Sigmoid colon (tissue), 7 donors: ENCODE data around the gene WNT9B. TPM values are rescaled to one million over a fixed set of nuclear protein-coding genes. Genes with fewer than 3 reads are reported as not detected.

Experiments
- DNase-seq: peaks from one replicate; pipeline ENCODE4 v3.0.0-alpha.2; 2019
- H3K27ac ChIP-seq, 4 donors: fragments of 200-600 bp; sonication (generic); one replicate each; pipeline ENCODE4 v1.5.1; 2016 to 2019; ENCODE audit warnings: mild to moderate bottlenecking in 1 of 4
- H3K27me3 ChIP-seq, 3 donors: fragments of 200-600 bp; sonication (generic); one replicate each; pipeline ENCODE4 v1.5.1; 2019; ENCODE audit warnings: mild to moderate bottlenecking in 1 of 3
- H3K36me3 ChIP-seq, 4 donors: fragments of 200-600 bp; sonication (generic); one replicate each; pipeline ENCODE4 v1.5.1; 2016 to 2019
- H3K4me1 ChIP-seq, 4 donors: fragments of 200-600 bp; sonication (generic); one replicate each; pipeline ENCODE4 v1.5.1; 2017 to 2019
- H3K4me3 ChIP-seq, 4 donors: fragments of 200-600 bp; sonication (generic); one replicate each; pipeline ENCODE4 v1.5.1; 2017 to 2019; ENCODE audit warnings: mild to moderate bottlenecking in 2 of 4, moderate library complexity in 1 of 4
- H3K9me3 ChIP-seq, 4 donors: fragments of 200-600 bp in 3 of 4; sonication (generic) in 3 of 4; one replicate each; pipeline versions ENCODE4 v1.5.1 to v1.6.1; 2013 to 2019
- CTCF ChIP-seq, 4 experiments: fragments of 450-650 bp in 3 of 4; fragments of 200-600 bp in 1 of 4; IDR thresholded peaks; one replicate each; pipeline ENCODE4 v1.5.1; 2016 to 2019; ENCODE audit warnings: antibody characterized with exemption in 4 of 4, mild to moderate bottlenecking in 3 of 4, moderate library complexity in 2 of 4
- EP300 ChIP-seq, 4 donors: sonication (generic); formaldehyde crosslinking; IDR thresholded peaks; one replicate each; pipeline ENCODE4 v1.6.1; 2017; ENCODE audit warnings: antibody characterized with exemption in 4 of 4
- POLR2A ChIP-seq, 2 donors: fragments of 450-650 bp; IDR thresholded peaks; one replicate each; pipeline ENCODE4 v1.6.1; 2016; ENCODE audit warnings: antibody characterized with exemption in 2 of 2, mild to moderate bottlenecking in 2 of 2, moderate library complexity in 2 of 2
- POLR2AphosphoS5 ChIP-seq, 4 donors: sonication (generic); formaldehyde crosslinking; IDR thresholded peaks; one replicate each; pipeline ENCODE4 v1.6.1; 2017; ENCODE audit warnings: antibody characterized with exemption in 4 of 4
- WGBS, 2 donors: extraction: QIAGEN DNeasy Blood & Tissue Kit; methylation state at CpG; one replicate each; pipeline ENCODE4 v1.1.7; 2013; 5-methylcytosine and 5-hydroxymethylcytosine counted together
- intact Hi-C: fragments of 100-400 bp; cut with DNase I; formaldehyde crosslinking; loops from one replicate; pipeline ENCODE4 v1.15.1; 2023
- polyA plus RNA-seq, 3 donors: library from polyadenylated mRNA; stranded (reverse); fragments of 200-250 nt; gene quantifications; one replicate each; pipeline ENCODE4 v1.2.3, GENCODE V29; 2013
- total RNA-seq, 4 donors: library from RNA; depleted of rRNA; stranded (reverse); fragments of >200 nt; gene quantifications; one replicate each; pipeline ENCODE4 v1.1.0, GENCODE V29; 2016
- donor health status: healthy with polysubstance abuse.
- donor health status: Bipolar disorder and iron deficiency.
- donor health status: healthy.

The WNT9B gene
- total and polyA plus RNA-seq, 7 donors, result 0.03 TPM; not detected in 6

DNA sequence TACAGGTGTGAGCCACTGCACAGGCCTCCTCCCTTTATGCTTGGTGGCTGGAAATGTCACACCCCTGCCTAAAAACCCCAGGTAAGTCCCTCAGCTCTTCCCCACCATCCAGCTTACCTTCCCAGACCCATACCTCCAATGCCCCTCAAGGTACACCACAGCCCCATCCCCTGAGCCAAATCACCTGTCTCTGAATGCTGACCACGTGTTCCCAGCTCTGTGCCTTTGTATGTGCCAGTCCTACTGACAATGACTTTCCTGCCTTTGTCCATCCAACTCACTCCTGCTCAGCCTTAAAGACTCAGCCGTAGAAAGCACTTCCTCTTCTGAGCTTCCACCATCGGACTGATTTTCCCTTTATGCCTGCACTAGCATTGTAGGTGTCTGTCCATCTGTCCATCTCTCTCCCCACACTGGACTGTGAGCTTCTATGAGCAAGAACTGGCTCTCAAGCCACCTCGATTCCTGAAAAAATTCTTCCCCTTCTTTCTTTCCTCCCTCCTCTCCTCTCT, 40.9 kb downstream of the WNT9B start:
- 63 to 68% methylated on average over 4 of the region's 4 CpGs for WGBS, 2 donors
- Histone ChIP-seq H3K9me3 (no peaks in the 10 kb centered on the region), H3K36me3 (no peaks in the 10 kb centered on the region), H3K27me3 (peaks cover 0 to 47% (median 16%) of the 10 kb centered on the region in 3 donors), H3K4me1 (no peaks in the 10 kb centered on the region), H3K27ac (no peak overlapping the region), H3K4me3 (no peak overlapping the region)
- DNase-seq, result no peak
- TF ChIP-seq CTCF (IDR thresholded peaks at IDR 0.05) (no peak), EP300 (IDR thresholded peaks at IDR 0.05) (no peak), POLR2A (IDR thresholded peaks at IDR 0.05) (no peak), POLR2AphosphoS5 (IDR thresholded peaks at IDR 0.05) (no peak)
- intact Hi-C loops, result no loop called here

DNA sequence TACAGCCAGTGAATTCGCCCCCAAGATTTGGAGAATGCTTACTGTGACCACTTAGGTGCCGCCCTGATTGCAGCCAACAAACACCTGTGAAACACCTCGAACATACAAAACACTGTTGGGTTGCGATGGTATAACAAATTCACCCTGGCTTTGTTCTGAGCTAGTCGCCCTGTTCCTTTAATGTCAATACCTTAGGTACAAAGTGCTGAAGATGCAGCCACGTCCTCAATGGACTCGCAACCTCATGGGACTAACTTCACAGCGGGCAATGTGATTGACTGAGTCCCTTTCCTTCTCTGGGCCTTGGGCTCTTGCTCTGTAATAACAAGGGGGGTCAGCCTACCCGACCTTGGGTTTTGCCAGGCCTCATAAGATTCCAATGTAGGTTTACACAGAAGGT, 42.6 kb downstream of the WNT9B start:
- 64 to 80% methylated on average over 9 of the region's 9 CpGs for WGBS, 2 donors
- intact Hi-C loops, result no loop called here
- H3K27ac ChIP-seq, result no peak overlapping the region

GRCh38 chr17:46894476-46895151, 43.2 kb downstream of the WNT9B start:
- intact Hi-C loops, result no loop called here
- TF ChIP-seq EP300 (IDR thresholded peaks at IDR 0.05), result no peak
- TF ChIP-seq CTCF (IDR thresholded peaks at IDR 0.05), result no peak
- no peak for TF ChIP-seq POLR2A (IDR thresholded peaks at IDR 0.05)
- no peak for TF ChIP-seq POLR2AphosphoS5 (IDR thresholded peaks at IDR 0.05)
- Histone ChIP-seq H3K27ac (no peak overlapping the region), H3K4me3 (no peak overlapping the region), H3K27me3 (peaks cover 0 to 44% (median 16%) of the 10 kb centered on the region in 3 donors), H3K9me3 (peaks cover 0 to 2% (median 0%) of the 10 kb centered on the region in 4 donors), H3K36me3 (no peaks in the 10 kb centered on the region), H3K4me1 (no peaks in the 10 kb centered on the region)
- 57 to 58% methylated on average over 29 of the region's 29 CpGs for WGBS, 2 donors
- DNase-seq, result no peak

More for the DNA sequence above, 42.6 kb downstream of the WNT9B start:
- H3K36me3 ChIP-seq, result no peaks in the 10 kb centered on the region
- peaks cover 0 to 44% (median 16%) of the 10 kb centered on the region in 3 donors for H3K27me3 ChIP-seq
- TF ChIP-seq CTCF (IDR thresholded peaks at IDR 0.05) (no peak), POLR2A (IDR thresholded peaks at IDR 0.05) (no peak), POLR2AphosphoS5 (IDR thresholded peaks at IDR 0.05) (no peak), EP300 (IDR thresholded peaks at IDR 0.05) (no peak)
- H3K4me1 ChIP-seq, result no peaks in the 10 kb centered on the region
- peaks cover 0 to 2% (median 0%) of the 10 kb centered on the region in 4 donors for H3K9me3 ChIP-seq
- DNase-seq, result no peak
- no peak overlapping the region for H3K4me3 ChIP-seq

- WGBS, 2 donors, result 70 to 84% methylated on average over 9 of the region's 9 CpGs
- Histone ChIP-seq H3K4me1 (no peaks in the 10 kb centered on the region), H3K4me3 (no peak overlapping the region), H3K27me3 (peaks cover 0 to 40% (median 16%) of the 10 kb centered on the region in 3 donors), H3K27ac (no peak overlapping the region), H3K36me3 (no peaks in the 10 kb centered on the region), H3K9me3 (peaks cover 0 to 2% (median 0%) of the 10 kb centered on the region in 4 donors)
- TF ChIP-seq POLR2A (IDR thresholded peaks at IDR 0.05), result no peak
- TF ChIP-seq EP300 (IDR thresholded peaks at IDR 0.05), result no peak
- TF ChIP-seq CTCF (IDR thresholded peaks at IDR 0.05), result no peak
- TF ChIP-seq POLR2AphosphoS5 (IDR thresholded peaks at IDR 0.05), result no peak
- intact Hi-C loops, result no loop called here
- DNase-seq, result no peak
Measured at GRCh38 chr17:46895171-46895570, 43.8 kb downstream of the WNT9B start.
